ENCODE data around the gene ADGRV1. TPM values are rescaled to one million over a fixed set of nuclear protein-coding genes. Genes with fewer than 3 reads are reported as not detected.
"Not testable (repeated sequence)": the region's sequence is repeated elsewhere in the genome, so short reads cannot be mapped to it uniquely, and the experiment has no call there.

ADGRV1 gene
- total and polyA plus RNA-seq, 7 experiments from 2014 or later, result 0.32 to 1.1 TPM; not detected in 5

DNA sequence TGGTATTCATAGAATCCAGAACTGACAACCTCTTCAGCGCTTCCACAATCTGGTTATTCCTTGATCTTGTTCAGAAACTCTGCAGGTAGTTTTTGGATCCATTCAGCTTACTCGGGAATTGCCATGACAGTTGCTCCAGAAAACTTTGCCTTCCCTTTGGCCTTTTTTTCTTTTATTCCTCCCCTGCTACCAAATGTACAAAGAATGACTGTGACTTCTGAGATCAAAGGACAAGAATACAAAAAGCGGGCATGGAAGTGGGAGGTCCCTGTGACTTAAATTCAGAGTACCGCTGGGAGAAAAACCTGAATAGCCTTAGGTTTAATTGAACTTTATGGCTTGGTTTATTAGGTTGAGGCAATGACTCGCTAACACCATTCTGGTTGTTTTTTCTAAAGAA lies 59.5 kb downstream of the ADGRV1 start:
- H3K9me3 ChIP-seq (ENCODE audit: control insufficient read depth in 2 of 3, low read length in 3 of 3), result no peaks in the 10 kb centered on the region
- DNase-seq (no peak), ATAC-seq (no peak)
- H3K4me1 ChIP-seq (ENCODE audit: control insufficient read depth in 2 of 2, insufficient read depth in 2 of 2, low read length in 2 of 2), result no peaks in the 10 kb centered on the region
- no peak overlapping the region for H3K27ac ChIP-seq (ENCODE audit: low read depth, low read length)
- POLR2A ChIA-PET, result no interaction called here
- no peaks in the 10 kb centered on the region for H3K27me3 ChIP-seq (ENCODE audit: control insufficient read depth in 2 of 2, insufficient read depth in 2 of 2, low read length in 2 of 2)
- CTCF ChIA-PET, result no interaction called here
- no peaks in the 10 kb centered on the region for H3K36me3 ChIP-seq (ENCODE audit: control insufficient read depth in 2 of 3, insufficient read depth in 3 of 3, low read length in 3 of 3)
- H3K4me1 Mint-ChIP-seq, result peaks cover 0 to 5% (median 0%) of the 10 kb centered on the region in 7 donors
- intact Hi-C loops (cut with micrococcal nuclease), result no loop called here
- peaks cover 0 to 5% (median 0%) of the 10 kb centered on the region in 11 donors for H3K9me3 Mint-ChIP-seq
- no peak overlapping the region for H3K4me3 ChIP-seq (ENCODE audit: low read length)
- H3K4me3 Mint-ChIP-seq, result no peak overlapping the region
- H3K36me3 Mint-ChIP-seq, result no peaks in the 10 kb centered on the region
- H3K27me3 Mint-ChIP-seq, result peaks cover 0 to 8% (median 4%) of the 10 kb centered on the region in 5 donors
- H3K27ac Mint-ChIP-seq, result no peak overlapping the region

DNA sequence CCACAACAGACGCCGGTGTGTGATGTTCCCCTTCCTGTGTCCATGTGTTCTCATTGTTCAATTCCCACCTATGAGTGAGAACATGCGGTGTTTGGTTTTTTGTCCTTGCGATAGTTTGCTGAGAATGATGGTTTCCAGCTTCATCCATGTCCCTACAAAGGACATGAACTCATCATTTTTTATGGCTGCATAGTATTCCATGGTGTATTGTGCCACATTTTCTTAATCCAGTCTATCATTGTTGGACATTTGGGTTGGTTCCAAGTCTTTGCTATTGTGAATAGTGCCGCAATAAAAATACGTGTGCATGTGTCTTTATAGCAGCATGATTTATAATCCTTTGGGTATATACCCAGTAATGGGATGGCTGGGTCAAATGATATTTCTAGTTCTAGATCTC lies 61.2 kb downstream of the ADGRV1 start:
- DNase-seq; H3K27me3 ChIP-seq (ENCODE audit: control insufficient read depth in 2 of 2, insufficient read depth in 2 of 2, low read length in 2 of 2); H3K4me3 Mint-ChIP-seq; H3K27ac ChIP-seq (ENCODE audit: low read depth, low read length); CTCF ChIA-PET; H3K27me3 Mint-ChIP-seq; POLR2A ChIA-PET; H3K9me3 ChIP-seq (ENCODE audit: control insufficient read depth in 2 of 3, low read length in 3 of 3); H3K4me1 ChIP-seq (ENCODE audit: control insufficient read depth in 2 of 2, insufficient read depth in 2 of 2, low read length in 2 of 2); H3K36me3 ChIP-seq (ENCODE audit: control insufficient read depth in 2 of 3, insufficient read depth in 3 of 3, low read length in 3 of 3); H3K4me1 Mint-ChIP-seq; intact Hi-C loops (cut with micrococcal nuclease); H3K27ac Mint-ChIP-seq; ATAC-seq; H3K9me3 Mint-ChIP-seq; H3K36me3 Mint-ChIP-seq; H3K4me3 ChIP-seq (ENCODE audit: low read length): not testable (repeated sequence)

DNA sequence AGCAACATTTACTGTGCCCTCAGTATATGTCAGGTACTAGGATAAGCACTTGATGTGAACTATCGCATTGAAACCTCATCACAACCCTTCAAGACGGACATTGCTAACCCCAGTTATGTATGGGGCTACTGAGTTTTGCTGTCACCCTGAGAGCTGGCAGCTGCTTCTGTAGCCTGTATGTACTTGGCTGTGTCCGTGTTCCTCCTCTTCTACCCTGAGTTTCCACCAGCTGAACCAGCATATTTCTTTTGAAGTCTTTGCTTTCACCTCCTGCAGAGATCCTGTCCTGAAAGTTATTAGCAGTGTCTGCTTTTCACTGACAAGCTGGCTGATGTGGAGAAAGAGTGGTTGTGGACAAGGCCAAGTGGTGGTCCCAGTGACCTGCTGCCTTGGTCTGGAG lies 63.3 kb downstream of the ADGRV1 start:
- peaks cover 0 to 5% (median 0%) of the 10 kb centered on the region in 11 donors for H3K9me3 Mint-ChIP-seq
- peaks cover 0 to 5% (median 3%) of the 10 kb centered on the region in 5 donors for H3K27me3 Mint-ChIP-seq
- intact Hi-C loops (cut with micrococcal nuclease), result no loop called here

DNA sequence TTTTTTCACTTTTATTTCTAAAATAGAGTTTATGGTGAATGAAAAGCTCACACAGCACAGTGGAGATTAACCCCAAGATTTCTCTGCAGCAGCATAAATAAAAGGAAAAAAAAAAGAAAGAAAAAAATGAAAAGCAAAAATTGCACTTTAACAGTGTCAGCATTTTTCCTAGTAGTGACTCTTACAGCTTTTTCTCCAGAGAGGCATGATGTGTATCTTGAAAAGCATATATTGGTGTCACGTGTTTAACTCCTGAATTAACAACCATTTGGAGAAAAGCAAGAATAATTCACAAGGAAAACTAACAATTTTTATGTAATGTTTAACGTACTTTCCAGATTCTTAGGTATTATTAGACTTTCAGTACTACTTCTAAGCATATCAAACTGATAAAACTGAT lies 67.9 kb downstream of the ADGRV1 start:
- no peaks in the 10 kb centered on the region for H3K9me3 ChIP-seq (ENCODE audit: control insufficient read depth in 2 of 3, low read length in 3 of 3)
- H3K36me3 Mint-ChIP-seq, result no peaks in the 10 kb centered on the region
- H3K4me3 ChIP-seq (ENCODE audit: low read length), result no peak overlapping the region
- ChIA-PET POLR2A (no interaction called here), CTCF (no interaction called here)
- no peak overlapping the region for H3K27ac Mint-ChIP-seq
- no peak overlapping the region for H3K27ac ChIP-seq (ENCODE audit: low read depth, low read length)
- H3K4me1 ChIP-seq (ENCODE audit: control insufficient read depth in 2 of 2, insufficient read depth in 2 of 2, low read length in 2 of 2), result no peaks in the 10 kb centered on the region
- intact Hi-C loops (cut with micrococcal nuclease), result no loop called here
- DNase-seq (no peak), ATAC-seq (no peak)
- H3K36me3 ChIP-seq (ENCODE audit: control insufficient read depth in 2 of 3, insufficient read depth in 3 of 3, low read length in 3 of 3), result no peaks in the 10 kb centered on the region
- H3K27me3 ChIP-seq (ENCODE audit: control insufficient read depth in 2 of 2, insufficient read depth in 2 of 2, low read length in 2 of 2), result no peaks in the 10 kb centered on the region
- peaks cover 0 to under 1% (median 0%) of the 10 kb centered on the region in 11 donors for H3K9me3 Mint-ChIP-seq
- H3K27me3 Mint-ChIP-seq, result peaks cover 0 to 14% (median 11%) of the 10 kb centered on the region in 5 donors
- no peaks in the 10 kb centered on the region for H3K4me1 Mint-ChIP-seq
- no peak overlapping the region for H3K4me3 Mint-ChIP-seq

More for the DNA sequence above, 63.3 kb downstream of the ADGRV1 start:
- Mint-ChIP-seq H3K36me3 (no peaks in the 10 kb centered on the region), H3K4me3 (no peak overlapping the region), H3K27ac (no peak overlapping the region), H3K4me1 (no peaks in the 10 kb centered on the region)
- no peak overlapping the region for H3K27ac ChIP-seq (ENCODE audit: low read depth, low read length)
- no peaks in the 10 kb centered on the region for H3K27me3 ChIP-seq (ENCODE audit: control insufficient read depth in 2 of 2, insufficient read depth in 2 of 2, low read length in 2 of 2)
- CTCF ChIA-PET, result no interaction called here
- no peaks in the 10 kb centered on the region for H3K4me1 ChIP-seq (ENCODE audit: control insufficient read depth in 2 of 2, insufficient read depth in 2 of 2, low read length in 2 of 2)
- H3K9me3 ChIP-seq (ENCODE audit: control insufficient read depth in 2 of 3, low read length in 3 of 3), result no peaks in the 10 kb centered on the region
- ATAC-seq (no peak), DNase-seq (no peak)
- H3K4me3 ChIP-seq (ENCODE audit: low read length), result no peak overlapping the region
- POLR2A ChIA-PET, result no interaction called here
- H3K36me3 ChIP-seq (ENCODE audit: control insufficient read depth in 2 of 3, insufficient read depth in 3 of 3, low read length in 3 of 3), result no peaks in the 10 kb centered on the region

DNA sequence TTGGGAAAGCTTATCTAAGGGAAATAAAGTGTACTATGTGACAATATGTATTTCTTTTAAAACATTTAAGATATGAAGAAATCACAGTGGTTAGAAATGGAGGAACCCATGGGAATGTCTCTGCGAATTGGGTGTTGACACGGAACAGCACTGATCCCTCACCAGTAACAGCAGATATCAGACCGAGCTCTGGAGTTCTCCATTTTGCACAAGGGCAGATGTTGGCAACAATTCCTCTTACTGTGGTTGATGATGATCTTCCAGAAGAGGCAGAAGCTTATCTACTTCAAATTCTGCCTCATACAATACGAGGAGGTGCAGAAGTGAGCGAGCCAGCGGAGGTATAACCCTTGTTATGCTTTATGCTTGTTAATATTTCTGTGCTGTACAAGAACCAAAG lies 69.9 kb downstream of the ADGRV1 start:
- no peaks in the 10 kb centered on the region for H3K36me3 ChIP-seq (ENCODE audit: control insufficient read depth in 2 of 3, insufficient read depth in 3 of 3, low read length in 3 of 3)
- peaks cover 0 to 15% (median 11%) of the 10 kb centered on the region in 5 donors for H3K27me3 Mint-ChIP-seq
- H3K9me3 ChIP-seq (ENCODE audit: control insufficient read depth in 2 of 3, low read length in 3 of 3), result no peaks in the 10 kb centered on the region
- H3K4me1 ChIP-seq (ENCODE audit: control insufficient read depth in 2 of 2, insufficient read depth in 2 of 2, low read length in 2 of 2), result no peaks in the 10 kb centered on the region
- ATAC-seq, result no peak
- intact Hi-C loops (cut with micrococcal nuclease), result no loop called here
- H3K4me3 Mint-ChIP-seq, result no peak overlapping the region
- no peak overlapping the region for H3K4me3 ChIP-seq (ENCODE audit: low read length)
- CTCF ChIA-PET, result no interaction called here
- H3K27ac ChIP-seq (ENCODE audit: low read depth, low read length), result no peak overlapping the region
- H3K36me3 Mint-ChIP-seq, result no peaks in the 10 kb centered on the region
- H3K27me3 ChIP-seq (ENCODE audit: control insufficient read depth in 2 of 2, insufficient read depth in 2 of 2, low read length in 2 of 2), result no peaks in the 10 kb centered on the region
- POLR2A ChIA-PET, result no interaction called here
- H3K27ac Mint-ChIP-seq, result no peak overlapping the region
- no peaks in the 10 kb centered on the region for H3K4me1 Mint-ChIP-seq
- DNase-seq, result no peak
- no peaks in the 10 kb centered on the region for H3K9me3 Mint-ChIP-seq

DNA sequence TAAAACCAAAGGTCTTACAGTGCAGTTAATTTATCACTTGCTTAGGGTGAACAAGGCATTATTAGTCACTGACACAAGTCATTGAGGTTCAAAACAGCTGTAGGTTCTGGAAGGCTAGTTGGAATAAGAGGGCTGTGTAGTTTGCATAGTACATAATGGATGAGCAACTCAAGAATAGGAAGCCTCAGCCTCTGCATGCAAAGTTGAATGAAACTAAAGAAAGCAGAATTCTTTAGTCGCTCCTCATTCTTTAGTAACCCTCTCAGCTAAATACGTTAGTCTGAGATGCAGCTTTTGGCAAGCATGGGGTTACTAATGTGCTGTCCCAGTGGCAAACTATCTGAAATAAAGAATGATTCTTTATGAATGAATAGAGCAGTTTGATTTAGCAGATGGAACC lies 74.2 kb downstream of the ADGRV1 start:
- Mint-ChIP-seq H3K4me3 (no peak overlapping the region), H3K36me3 (no peaks in the 10 kb centered on the region), H3K4me1 (no peaks in the 10 kb centered on the region), H3K27ac (no peak overlapping the region), H3K27me3 (peaks cover 0 to 19% (median 15%) of the 10 kb centered on the region in 5 donors), H3K9me3 (no peaks in the 10 kb centered on the region)
- intact Hi-C loops (cut with micrococcal nuclease), result no loop called here
- DNase-seq, result no peak
- POLR2A ChIA-PET, result no interaction called here
- H3K4me1 ChIP-seq (ENCODE audit: control insufficient read depth in 2 of 2, insufficient read depth in 2 of 2, low read length in 2 of 2), result no peaks in the 10 kb centered on the region
- H3K36me3 ChIP-seq (ENCODE audit: control insufficient read depth in 2 of 3, insufficient read depth in 3 of 3, low read length in 3 of 3), result no peaks in the 10 kb centered on the region
- H3K9me3 ChIP-seq (ENCODE audit: control insufficient read depth in 2 of 3, low read length in 3 of 3), result no peaks in the 10 kb centered on the region
- H3K27ac ChIP-seq (ENCODE audit: low read depth, low read length), result no peak overlapping the region
- H3K4me3 ChIP-seq (ENCODE audit: low read length), result no peak overlapping the region
- ATAC-seq, result no peak
- CTCF ChIA-PET, result no interaction called here
- H3K27me3 ChIP-seq (ENCODE audit: control insufficient read depth in 2 of 2, insufficient read depth in 2 of 2, low read length in 2 of 2), result no peaks in the 10 kb centered on the region

DNA sequence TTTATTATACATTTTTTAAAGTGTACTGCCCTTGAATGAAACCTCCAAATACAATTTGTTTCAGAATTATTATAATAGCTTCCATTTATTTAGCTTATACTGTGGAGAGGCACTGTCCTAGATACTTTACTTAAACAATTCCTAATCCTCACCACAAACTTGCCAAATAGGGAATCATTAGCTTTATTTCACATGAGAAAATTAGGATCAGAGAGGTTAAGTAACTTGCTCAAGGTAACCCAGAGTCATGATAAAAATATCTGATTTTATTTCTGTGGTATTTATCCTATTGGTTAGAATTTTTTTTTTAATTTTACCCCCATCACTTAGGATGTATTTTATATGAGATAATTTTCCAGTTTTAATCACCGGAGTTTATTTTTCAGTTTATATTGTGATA lies 78.4 kb downstream of the ADGRV1 start:
- Histone ChIP-seq H3K4me3 (ENCODE audit: low read length) (no peak overlapping the region), H3K4me1 (ENCODE audit: control insufficient read depth in 2 of 2, insufficient read depth in 2 of 2, low read length in 2 of 2) (no peaks in the 10 kb centered on the region), H3K9me3 (ENCODE audit: control insufficient read depth in 2 of 3, low read length in 3 of 3) (no peaks in the 10 kb centered on the region), H3K36me3 (ENCODE audit: control insufficient read depth in 2 of 3, insufficient read depth in 3 of 3, low read length in 3 of 3) (no peaks in the 10 kb centered on the region), H3K27me3 (ENCODE audit: control insufficient read depth in 2 of 2, insufficient read depth in 2 of 2, low read length in 2 of 2) (no peaks in the 10 kb centered on the region), H3K27ac (ENCODE audit: low read depth, low read length) (no peak overlapping the region)
- Mint-ChIP-seq H3K27ac (no peak overlapping the region), H3K4me3 (no peak overlapping the region), H3K36me3 (no peaks in the 10 kb centered on the region), H3K27me3 (peaks cover 0 to 13% (median 11%) of the 10 kb centered on the region in 5 donors), H3K9me3 (no peaks in the 10 kb centered on the region), H3K4me1 (no peaks in the 10 kb centered on the region)
- no peak for DNase-seq
- CTCF ChIA-PET, result no interaction called here
- POLR2A ChIA-PET, result interaction anchor here (0.7 kb wide), 1 partner anchor 137 kb away, joined by 3 read pairs; no protein-coding TSS in a partner anchor
- ATAC-seq, result no peak
- intact Hi-C loops (cut with micrococcal nuclease), result no loop called here

All from naive thymus-derived CD4-positive, alpha-beta T cell (primary cell).